GM12878 (cell line): ENCODE results near the gene EPB41L4A. TPM values are rescaled to one million over a fixed set of nuclear protein-coding genes. Genes with fewer than 3 reads are reported as not detected.

Source experiments
- ATAC-seq: fragments of 200-7000 bp; cut with Tn5 transposase; 3 replicates; pipeline ENCODE4 v1.9.1; 2020; ENCODE audit warnings: mild to moderate bottlenecking, moderate library complexity
- BruUV-seq: library from RNA; stranded (reverse); fragments of 400-500 nt; replicated peaks from 2 replicates; lab custom pipeline; 2021; lab: Mats Ljungman, UMichigan
- CTCF ChIA-PET: fragments of 300-600 bp; sonication (Branson Sonifier 250); formaldehyde crosslinking; extraction: SDS; loops from one replicate; lab custom pipeline; 2021; ENCODE audit warnings: inconsistent platforms; lab: Yijun Ruan, JAX
- POLR2A ChIA-PET: fragments of 350-600 bp; formaldehyde crosslinking; extraction: SDS; loops from one replicate; lab custom pipeline; 2021; ENCODE audit warnings: inconsistent platforms; lab: Charles Lee
- RAD21 ChIA-PET: fragments of 300-600 bp; sonication (Branson Sonifier 250); formaldehyde crosslinking; loops from one replicate; lab custom pipeline; 2023; ENCODE audit warnings: antibody characterized with exemption; ENCODE audit not compliant: unreplicated experiment; lab: Charles Lee
- SMC1A ChIA-PET: fragments of 300-600 bp; sonication (Branson Sonifier 250); formaldehyde crosslinking; loops from one replicate; lab custom pipeline; 2023; ENCODE audit not compliant: unreplicated experiment, uncharacterized antibody; lab: Charles Lee
- DNase-seq: peaks from one replicate; pipeline ENCODE4 v3.0.0-alpha.2; 2011; ENCODE audit warnings: low read depth, low spot score
- FAIRE-seq: peaks from 3 replicates; lab custom pipeline; 2011; peaks lifted over from hg19 to GRCh38; lab: Jason Lieb, UNC
- H2AFZ ChIP-seq: 2 replicates; pipeline ENCODE4 v1.6.0; 2011; ENCODE audit warnings: low read depth, low read length, control low read depth; ENCODE audit not compliant: control insufficient read depth
- H3K27ac ChIP-seq: 2 replicates; pipeline ENCODE4 v1.5.1; 2011; ENCODE audit warnings: control low read depth; ENCODE audit not compliant: control insufficient read depth, insufficient read depth
- H3K27me3 ChIP-seq, 2 experiments: replicated peaks in 1 of 2; 2 replicates each; pipeline versions ENCODE4 v1.6.0 to v1.6.1; 2011; ENCODE audit warnings: low read length in 1 of 2; ENCODE audit not compliant: control insufficient read depth in 2 of 2, insufficient read depth in 2 of 2
- H3K36me3 ChIP-seq, 2 experiments: 2 replicates each; pipeline ENCODE4 v1.5.1; 2011; ENCODE audit warnings: low read length in 1 of 2; ENCODE audit not compliant: control insufficient read depth in 2 of 2, insufficient read depth in 2 of 2
- H3K4me1 ChIP-seq: 2 replicates; pipeline ENCODE4 v1.6.1; 2011; ENCODE audit warnings: mild to moderate bottlenecking, low read length, moderate library complexity, mixed read lengths; ENCODE audit not compliant: control insufficient read depth, insufficient read depth
- H3K4me2 ChIP-seq: 2 replicates; pipeline ENCODE4 v1.6.0; 2011; ENCODE audit warnings: control low read depth; ENCODE audit not compliant: control insufficient read depth, insufficient read depth
- H3K4me3 ChIP-seq: fragments of 200-600 bp; sonication (generic); 2 replicates; pipeline ENCODE4 v1.5.1; 2016
- H3K79me2 ChIP-seq: 2 replicates; pipeline ENCODE4 v1.6.0; 2011; ENCODE audit warnings: low read length; ENCODE audit not compliant: control insufficient read depth, insufficient read depth
- H3K9ac ChIP-seq: 2 replicates; pipeline ENCODE4 v1.8.0; 2011; ENCODE audit warnings: low read length, control low read depth, mixed read lengths; ENCODE audit not compliant: control insufficient read depth, insufficient read depth
- H3K9me3 ChIP-seq: replicated peaks from 3 replicates; pipeline ENCODE4 v1.5.1; 2011; ENCODE audit warnings: mild to moderate bottlenecking, low read length; ENCODE audit not compliant: control insufficient read depth, insufficient read depth
- H4K20me1 ChIP-seq: 2 replicates; pipeline ENCODE4 v1.6.0; 2011; ENCODE audit not compliant: control insufficient read depth, insufficient read depth
- BCL11A ChIP-seq: IDR thresholded peaks from 2 replicates; pipeline ENCODE4 v1.6.1; 2011; ENCODE audit warnings: low read depth, low read length
- CREB1 ChIP-seq: IDR thresholded peaks from 2 replicates; pipeline ENCODE4 v1.6.1; 2012; ENCODE audit warnings: low read depth, mild to moderate bottlenecking, inconsistent platforms
- FOXM1 ChIP-seq: IDR thresholded peaks from 2 replicates; pipeline ENCODE4 v1.6.1; 2012; ENCODE audit warnings: low read depth, mild to moderate bottlenecking, inconsistent platforms, low read length, moderate library complexity
- GATAD2B ChIP-seq: fragments of 450-650 bp; conservative IDR thresholded peaks from 2 replicates; pipeline ENCODE4 v1.6.1; 2017; ENCODE audit warnings: low read depth, mild to moderate bottlenecking, moderate library complexity
- PAX8 ChIP-seq: fragments of 450-650 bp; IDR thresholded peaks from 2 replicates; pipeline ENCODE4 v1.6.1; 2017; ENCODE audit warnings: mild to moderate bottlenecking, moderate library complexity
- PML ChIP-seq: IDR thresholded peaks from 2 replicates; pipeline ENCODE4 v1.6.1; 2012; ENCODE audit warnings: low read length, inconsistent platforms
- POU2F2 ChIP-seq: IDR thresholded peaks from 3 replicates; pipeline ENCODE4 v1.6.1; 2011; ENCODE audit warnings: low read depth, mild to moderate bottlenecking, low read length, borderline replicate concordance
- SMAD5 ChIP-seq: IDR thresholded peaks from 2 replicates; pipeline ENCODE4 v1.6.1; 2016; ENCODE audit warnings: antibody characterized with exemption, low read depth
- SMARCA5 ChIP-seq: fragments of 450-650 bp; IDR thresholded peaks from 2 replicates; pipeline ENCODE4 v1.6.1; 2017; ENCODE audit warnings: mild to moderate bottlenecking
- YBX1 ChIP-seq: fragments of 450-650 bp; IDR thresholded peaks from 2 replicates; pipeline ENCODE4 v1.6.1; 2016; ENCODE audit warnings: antibody characterized with exemption
- ZNF217 ChIP-seq: fragments of 450-650 bp; IDR thresholded peaks from 2 replicates; pipeline ENCODE4 v1.6.1; 2017; ENCODE audit warnings: antibody characterized with exemption, mild to moderate bottlenecking
- WGBS: methylation state at CpG from one replicate; pipeline ENCODE4 v1.1.6; 2016; ENCODE audit warnings: low lambda C conversion rate; ENCODE audit not compliant: insufficient replicate concordance, insufficient coverage; ENCODE audit errors: missing lambda C conversion rate; 5-methylcytosine and 5-hydroxymethylcytosine counted together
- in situ Hi-C: fragments of 300-500 bp; cut with MboI; formaldehyde crosslinking; loops from 9 replicates; pipeline ENCODE4 v1.14.3; 2018; ENCODE audit warnings: mixed read lengths
- intact Hi-C: fragments of 100-400 bp; cut with micrococcal nuclease; formaldehyde crosslinking; loops from one replicate; pipeline ENCODE4 v1.14.2; 2022; ENCODE audit not compliant: unreplicated experiment
- polyA plus RNA-seq, 11 experiments: library from polyadenylated mRNA; depleted of rRNA in 4 of 11; unstranded in 6 of 11; stranded (reverse) in 5 of 11; fragments of >200 nt; fragmentation: Nextera tagmentation in 4 of 11; fragmentation: Illumina TruSeq in 1 of 11; extraction: Ambion mirVana in 4 of 11; extraction: Trizol in 1 of 11; gene quantifications; 1 replicate in 1 of 11; 2 replicates in 10 of 11; pipeline versions ENCODE4 v1.2.1 to v1.2.3, GENCODE V29; 2011 to 2016; ENCODE audit warnings: inconsistent platforms in 2 of 11, missing spikeins in 2 of 11, low read depth in 1 of 11
- total RNA-seq, 4 experiments: library from RNA; depleted of rRNA in 3 of 4; stranded (reverse); fragments of >200 nt in 3 of 4; fragmentation: Illumina TruSeq in 1 of 4; extraction: Trizol in 1 of 4; gene quantifications; 2 replicates each; pipeline versions ENCODE4 v1.2.1 to v1.2.3, GENCODE V29; 2013 to 2021
- TF ChIP-seq, protein P1 (sequence below): IDR thresholded peaks from 2 replicates; pipeline ENCODE4 v1.6.1; 2011; ENCODE audit warnings: borderline replicate concordance, low read depth, mild to moderate bottlenecking, moderate library complexity, low read length; ENCODE audit not compliant: insufficient read depth, poor library complexity, severe bottlenecking
- TF ChIP-seq, protein P2 (sequence below): fragments of 450-650 bp; IDR thresholded peaks from 2 replicates; pipeline ENCODE4 v1.6.1; 2018; ENCODE audit warnings: mild to moderate bottlenecking, low read depth, moderate library complexity; ENCODE audit not compliant: partially characterized antibody
- TF ChIP-seq, protein P3 (sequence below): fragments of 450-650 bp; IDR thresholded peaks from 2 replicates; pipeline ENCODE4 v1.6.1; 2016; ENCODE audit warnings: mild to moderate bottlenecking, moderate library complexity, borderline replicate concordance
- TF ChIP-seq, protein P4 (sequence below): IDR thresholded peaks from 2 replicates; pipeline ENCODE4 v1.6.1; 2012; ENCODE audit warnings: low read depth, low read length, improper control_type of control experiment

Gene EPB41L4A
- total and polyA plus RNA-seq, 10 of the 15 experiments (the other 5 are each of a cell fraction or from before 2014, with no cell fraction given) = 0.10 to 0.67 (median 0.30) TPM

DNA sequence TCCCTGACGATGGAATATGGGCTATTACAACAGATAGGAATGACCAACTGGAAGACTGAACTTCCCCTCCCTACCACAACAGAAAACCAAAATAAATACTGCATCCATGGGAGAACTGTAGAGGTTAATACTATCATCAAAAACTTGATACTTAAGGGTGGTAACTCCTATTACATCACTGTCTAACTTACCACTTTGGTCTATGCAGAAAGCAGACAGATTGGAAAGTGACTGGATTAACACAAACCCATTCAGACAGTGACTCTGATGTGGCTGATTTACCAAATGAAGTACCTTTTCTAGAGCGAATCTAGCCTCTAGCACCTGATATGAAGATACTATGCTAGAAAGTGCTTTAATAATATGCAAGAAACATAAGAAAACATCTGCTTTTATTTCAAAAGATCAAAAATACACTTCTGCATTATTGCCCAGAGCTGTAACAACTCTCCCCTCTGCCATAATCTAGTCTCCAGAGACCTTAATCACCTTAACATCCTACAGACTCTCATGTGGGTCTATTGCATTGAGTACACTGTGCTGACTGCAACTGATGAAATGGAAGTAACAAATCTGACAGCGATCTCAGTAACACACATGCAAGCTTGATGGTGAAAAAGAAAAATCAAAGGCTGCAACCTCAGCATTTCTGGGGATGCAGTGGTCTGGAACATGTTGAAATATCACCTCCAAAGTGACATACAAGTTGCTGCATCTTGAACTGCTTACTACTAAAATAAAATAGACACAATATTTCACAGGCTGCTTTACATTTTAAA is 62.7 kb downstream of the EPB41L4A start:
- Histone ChIP-seq H4K20me1 (no peaks in the 10 kb centered on the region), H3K27me3 (no peaks in the 10 kb centered on the region), H3K9me3 (no peaks in the 10 kb centered on the region), H3K79me2 (no peaks in the 10 kb centered on the region), H3K4me3 (no peak overlapping the region), H3K27ac (no peak overlapping the region), H3K36me3 (no peaks in the 10 kb centered on the region), H3K4me1 (no peaks in the 10 kb centered on the region), H2AFZ (no peak overlapping the region), H3K9ac (no peak overlapping the region), H3K4me2 (no peak overlapping the region)
- SMC1A ChIA-PET = interaction anchor here (0.8 kb wide), 1 partner anchor 110 kb away, joined by 3 read pairs; no protein-coding TSS in a partner anchor
- DNase-seq (no peak), FAIRE-seq (no peak), ATAC-seq (no peak)
- intact Hi-C loops = no loop called here
- CTCF ChIA-PET = interaction anchor here (1.0 kb wide), 1 partner anchor 9 kb away, joined by 3 read pairs; no protein-coding TSS in a partner anchor
- TF ChIP-seq FOXM1 (no peak), PAX8 (no peak), SMAD5 (no peak), GATAD2B (no peak), PML (no peak), ZNF217 (no peak), BCL11A (no peak), YBX1 (no peak), SMARCA5 (no peak), POU2F2 (no peak), CREB1 (no peak)
- TF ChIP-seq, protein P1, sequence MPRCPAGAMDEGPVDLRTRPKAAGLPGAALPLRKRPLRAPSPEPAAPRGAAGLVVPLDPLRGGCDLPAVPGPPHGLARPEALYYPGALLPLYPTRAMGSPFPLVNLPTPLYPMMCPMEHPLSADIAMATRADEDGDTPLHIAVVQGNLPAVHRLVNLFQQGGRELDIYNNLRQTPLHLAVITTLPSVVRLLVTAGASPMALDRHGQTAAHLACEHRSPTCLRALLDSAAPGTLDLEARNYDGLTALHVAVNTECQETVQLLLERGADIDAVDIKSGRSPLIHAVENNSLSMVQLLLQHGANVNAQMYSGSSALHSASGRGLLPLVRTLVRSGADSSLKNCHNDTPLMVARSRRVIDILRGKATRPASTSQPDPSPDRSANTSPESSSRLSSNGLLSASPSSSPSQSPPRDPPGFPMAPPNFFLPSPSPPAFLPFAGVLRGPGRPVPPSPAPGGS = no peak
- TF ChIP-seq, protein P2, sequence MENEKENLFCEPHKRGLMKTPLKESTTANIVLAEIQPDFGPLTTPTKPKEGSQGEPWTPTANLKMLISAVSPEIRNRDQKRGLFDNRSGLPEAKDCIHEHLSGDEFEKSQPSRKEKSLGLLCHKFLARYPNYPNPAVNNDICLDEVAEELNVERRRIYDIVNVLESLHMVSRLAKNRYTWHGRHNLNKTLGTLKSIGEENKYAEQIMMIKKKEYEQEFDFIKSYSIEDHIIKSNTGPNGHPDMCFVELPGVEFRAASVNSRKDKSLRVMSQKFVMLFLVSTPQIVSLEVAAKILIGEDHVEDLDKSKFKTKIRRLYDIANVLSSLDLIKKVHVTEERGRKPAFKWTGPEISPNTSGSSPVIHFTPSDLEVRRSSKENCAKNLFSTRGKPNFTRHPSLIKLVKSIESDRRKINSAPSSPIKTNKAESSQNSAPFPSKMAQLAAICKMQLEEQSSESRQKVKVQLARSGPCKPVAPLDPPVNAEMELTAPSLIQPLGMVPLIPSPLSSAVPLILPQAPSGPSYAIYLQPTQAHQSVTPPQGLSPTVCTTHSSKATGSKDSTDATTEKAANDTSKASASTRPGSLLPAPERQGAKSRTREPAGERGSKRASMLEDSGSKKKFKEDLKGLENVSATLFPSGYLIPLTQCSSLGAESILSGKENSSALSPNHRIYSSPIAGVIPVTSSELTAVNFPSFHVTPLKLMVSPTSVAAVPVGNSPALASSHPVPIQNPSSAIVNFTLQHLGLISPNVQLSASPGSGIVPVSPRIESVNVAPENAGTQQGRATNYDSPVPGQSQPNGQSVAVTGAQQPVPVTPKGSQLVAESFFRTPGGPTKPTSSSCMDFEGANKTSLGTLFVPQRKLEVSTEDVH = no peak
- TF ChIP-seq, protein P3, sequence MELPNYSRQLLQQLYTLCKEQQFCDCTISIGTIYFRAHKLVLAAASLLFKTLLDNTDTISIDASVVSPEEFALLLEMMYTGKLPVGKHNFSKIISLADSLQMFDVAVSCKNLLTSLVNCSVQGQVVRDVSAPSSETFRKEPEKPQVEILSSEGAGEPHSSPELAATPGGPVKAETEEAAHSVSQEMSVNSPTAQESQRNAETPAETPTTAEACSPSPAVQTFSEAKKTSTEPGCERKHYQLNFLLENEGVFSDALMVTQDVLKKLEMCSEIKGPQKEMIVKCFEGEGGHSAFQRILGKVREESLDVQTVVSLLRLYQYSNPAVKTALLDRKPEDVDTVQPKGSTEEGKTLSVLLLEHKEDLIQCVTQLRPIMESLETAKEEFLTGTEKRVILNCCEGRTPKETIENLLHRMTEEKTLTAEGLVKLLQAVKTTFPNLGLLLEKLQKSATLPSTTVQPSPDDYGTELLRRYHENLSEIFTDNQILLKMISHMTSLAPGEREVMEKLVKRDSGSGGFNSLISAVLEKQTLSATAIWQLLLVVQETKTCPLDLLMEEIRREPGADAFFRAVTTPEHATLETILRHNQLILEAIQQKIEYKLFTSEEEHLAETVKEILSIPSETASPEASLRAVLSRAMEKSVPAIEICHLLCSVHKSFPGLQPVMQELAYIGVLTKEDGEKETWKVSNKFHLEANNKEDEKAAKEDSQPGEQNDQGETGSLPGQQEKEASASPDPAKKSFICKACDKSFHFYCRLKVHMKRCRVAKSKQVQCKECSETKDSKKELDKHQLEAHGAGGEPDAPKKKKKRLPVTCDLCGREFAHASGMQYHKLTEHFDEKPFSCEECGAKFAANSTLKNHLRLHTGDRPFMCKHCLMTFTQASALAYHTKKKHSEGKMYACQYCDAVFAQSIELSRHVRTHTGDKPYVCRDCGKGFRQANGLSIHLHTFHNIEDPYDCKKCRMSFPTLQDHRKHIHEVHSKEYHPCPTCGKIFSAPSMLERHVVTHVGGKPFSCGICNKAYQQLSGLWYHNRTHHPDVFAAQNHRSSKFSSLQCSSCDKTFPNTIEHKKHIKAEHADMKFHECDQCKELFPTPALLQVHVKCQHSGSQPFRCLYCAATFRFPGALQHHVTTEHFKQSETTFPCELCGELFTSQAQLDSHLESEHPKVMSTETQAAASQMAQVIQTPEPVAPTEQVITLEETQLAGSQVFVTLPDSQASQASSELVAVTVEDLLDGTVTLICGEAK = no peak
- TF ChIP-seq, protein P4, sequence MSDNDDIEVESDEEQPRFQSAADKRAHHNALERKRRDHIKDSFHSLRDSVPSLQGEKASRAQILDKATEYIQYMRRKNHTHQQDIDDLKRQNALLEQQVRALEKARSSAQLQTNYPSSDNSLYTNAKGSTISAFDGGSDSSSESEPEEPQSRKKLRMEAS = no peak
- WGBS = 50% methylated on average over 3 of the region's 3 CpGs
- POLR2A ChIA-PET = no interaction called here
- RAD21 ChIA-PET = no interaction called here
- in situ Hi-C loops = no loop called here
- no TSS peak for BruUV-seq
